ENCODE results near the gene SLC37A4. TPM values are rescaled to one million over a fixed set of nuclear protein-coding genes. Genes with fewer than 3 reads are reported as not detected.

SLC37A4 gene
- total and polyA plus RNA-seq, 2 of the 8 experiments (the other 6 are each of a cell fraction or from before 2014, with no cell fraction given), result 35.1 to 91.9 TPM

DNA sequence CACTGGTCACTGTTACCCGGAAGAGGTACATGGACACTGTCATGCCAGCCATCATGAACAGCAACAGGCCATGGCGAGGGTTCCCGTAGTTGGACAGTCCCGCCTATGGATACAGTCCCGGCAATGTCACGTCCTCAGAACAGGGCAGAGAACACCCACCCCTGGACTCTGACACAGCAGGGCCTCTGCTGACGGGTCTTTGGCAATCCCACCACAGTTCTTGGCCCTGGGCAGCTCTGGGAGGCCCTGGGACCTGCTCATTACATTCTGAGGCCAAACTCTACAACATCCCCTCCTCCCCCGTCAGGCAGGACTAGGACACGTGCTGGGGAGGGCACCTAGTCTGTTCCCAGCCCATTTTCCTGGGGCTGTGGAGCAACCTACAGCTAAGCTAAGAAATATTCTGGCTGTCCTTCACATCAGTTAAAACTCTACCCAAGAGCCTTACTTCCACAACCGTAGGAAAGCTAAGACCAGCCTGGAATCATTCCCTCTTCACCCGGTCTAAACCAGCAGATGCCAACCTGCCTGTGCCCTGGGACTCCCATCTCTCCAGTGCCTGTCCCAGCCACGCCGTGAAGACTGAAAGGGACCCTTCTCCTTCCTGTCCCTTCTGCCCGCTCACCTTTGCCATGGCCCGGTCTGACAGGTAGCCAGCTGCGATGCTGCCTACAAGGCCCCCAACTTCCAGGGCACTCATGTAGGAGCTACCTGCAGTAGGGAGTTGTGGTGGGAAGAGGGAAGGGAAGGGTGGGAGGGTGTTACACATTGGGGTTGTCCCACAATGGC is 4.5 kb downstream of the SLC37A4 start:
- Histone ChIP-seq H3K36me3 (ENCODE audit: control insufficient read depth in 2 of 4, insufficient read depth in 4 of 4, low read length in 3 of 4) (peaks cover 14 to 63% (median 37%) of the 10 kb centered on the region in 4 experiments), H2BK120ac (replicated peaks; ENCODE audit: low read depth, low read length) (no peak overlapping the region), H4K8ac (ENCODE audit: extremely low read depth, insufficient read depth, low read length) (no peak overlapping the region), H4K20me1 (replicated peaks in 1 of 2; ENCODE audit: control insufficient read depth in 1 of 2, insufficient read depth in 2 of 2, low read length in 2 of 2) (peaks cover 3 to 17% of the 10 kb centered on the region in 2 experiments), H2AK5ac (ENCODE audit: low read depth, low read length) (no peak overlapping the region), H3K4me2 (ENCODE audit: insufficient read depth in 1 of 2, low read depth in 2 of 2, low read length in 2 of 2) (no peak overlapping the region), H3K14ac (ENCODE audit: insufficient read length) (no peak overlapping the region), H4K5ac (ENCODE audit: insufficient read length, low read depth, low read length) (no peak overlapping the region), H3K27me3 (replicated peaks in 1 of 4; ENCODE audit: control insufficient read depth in 3 of 4, extremely low read depth in 1 of 4, insufficient read depth in 3 of 4, low read length in 3 of 4) (no peaks in the 10 kb centered on the region), H4K91ac (replicated peaks; ENCODE audit: insufficient read length, low read length) (no peak overlapping the region), H3K23ac (ENCODE audit: insufficient read length) (no peak overlapping the region), H2BK5ac (ENCODE audit: low read depth, low read length) (no peak overlapping the region), H3K79me2 (ENCODE audit: control insufficient read depth in 1 of 2, insufficient read depth in 2 of 2, low read length in 2 of 2) (peaks cover 0 to 26% of the 10 kb centered on the region in 2 experiments; a peak in 2 of 4 replicates), H3K79me1 (ENCODE audit: low read depth, low read length) (peaks cover 15% of the 10 kb centered on the region), H2AFZ (ENCODE audit: low read length) (no peak overlapping the region), H3K9me3 (ENCODE audit: insufficient read depth in 2 of 2, low read depth in 1 of 2, low read length in 1 of 2) (no peaks in the 10 kb centered on the region), H2BK15ac (ENCODE audit: low read length) (no peak overlapping the region), H3K23me2 (ENCODE audit: low read depth, low read length) (peaks cover 7% of the 10 kb centered on the region; the same call in 1 of the 2 replicates), H3K56ac (replicated peaks; ENCODE audit: insufficient read length, low read depth, low read length) (no peak overlapping the region), H2BK12ac (ENCODE audit: low read depth, low read length) (no peak overlapping the region), H2BK20ac (ENCODE audit: low read length) (no peak overlapping the region), H3K18ac (ENCODE audit: extremely low read depth, low read length) (no peak overlapping the region), H3K4ac (replicated peaks; ENCODE audit: insufficient read length, low read depth, low read length) (no peak overlapping the region), H3K4me1 (replicated peaks in 1 of 4; ENCODE audit: control insufficient read depth in 3 of 4, insufficient read depth in 4 of 4, low read length in 3 of 4) (peaks cover 6 to 13% (median 10%) of the 10 kb centered on the region in 4 experiments), H3K9ac (replicated peaks in 1 of 4; ENCODE audit: extremely low read depth in 1 of 4, low read depth in 3 of 4, low read length in 3 of 4) (0 out of 7 replicates have a peak overlapping the region, but pooled peaks of 1 of the 4 experiments have one; percentile 7), H3K4me3 (ENCODE audit: extremely low read depth in 1 of 4, insufficient read depth in 2 of 4, low read depth in 3 of 4, low read length in 4 of 4) (no peak overlapping the region), H3K27ac (ENCODE audit: low read depth, low read length) (no peak overlapping the region)
- CTCF ChIA-PET (ENCODE audit: partially characterized antibody), result interaction anchor here (0.8 to 1.3 kb wide), 5 partner anchors 19 to 282 kb away, joined by 3 to 4 read pairs (median 3); partner anchors contain the start of gene VPS11
- POLR2A ChIA-PET (ENCODE audit: partially characterized antibody), result interaction anchor here (1.2 to 9.7 kb wide), 5 partner anchors 13 to 68 kb away, joined by 4 to 224 read pairs (median 5); partner anchors contain the start of genes RPS25 and TRAPPC4
- FAIRE-seq (no peak), DNase-seq (ENCODE audit: low read depth in 1 of 2, low spot score in 2 of 2) (no peak)
- 94% methylated on average over 16 of the region's 16 CpGs; no CpG with 5 or more reads in 1 of the 2 experiments for WGBS, 2 experiments (ENCODE audit: extremely low coverage in 1 of 2, insufficient coverage in 1 of 2, insufficient read length in 1 of 2, insufficient replicate concordance in 2 of 2, low coverage in 1 of 2, low lambda C conversion rate in 2 of 2, missing lambda C conversion rate in 1 of 2)
- TF ChIP-seq BRCA1 (IDR thresholded peaks at IDR 0.05; ENCODE audit: low read depth, low read length) (no peak), KDM1A (IDR thresholded peaks at IDR 0.05; ENCODE audit: borderline replicate concordance, low read length) (no peak), SP2 (IDR thresholded peaks at IDR 0.05; ENCODE audit: low read length) (no peak), CREB1 (IDR thresholded peaks at IDR 0.05) (no peak), USF2 (IDR thresholded peaks at IDR 0.05; ENCODE audit: low read length) (no peak), GTF2F1 (IDR thresholded peaks at IDR 0.05; ENCODE audit: borderline replicate concordance, low read depth, low read length) (no peak), SP1 (IDR thresholded peaks at IDR 0.05; ENCODE audit: low read depth, low read length) (no peak), SP4 (IDR thresholded peaks at IDR 0.05; ENCODE audit: low read length) (no peak), CBX8 (IDR thresholded peaks at IDR 0.05; ENCODE audit: borderline replicate concordance, low read depth, low read length) (no peak), RXRA (IDR thresholded peaks at IDR 0.05; ENCODE audit: insufficient read depth, low read depth, low read length) (no peak), NRF1 (IDR thresholded peaks at IDR 0.05; ENCODE audit: low read depth, low read length) (no peak), EP300 (IDR thresholded peaks at IDR 0.05; ENCODE audit: borderline replicate concordance in 1 of 2, low read depth in 2 of 2, low read length in 2 of 2) (no peak)
